GM21360 (cell line): ENCODE results near the gene EPHA6.
"Not testable (repeated sequence)": the region's sequence is repeated elsewhere in the genome, so short reads cannot be mapped to it uniquely, and the experiment has no call there.

Experiments used
- ATAC-seq: cut with Tn5 transposase; IDR thresholded peaks from one replicate; pipeline ENCODE4 v1.9.1; 2021; ENCODE audit warnings: mild to moderate bottlenecking, moderate library complexity; ENCODE audit not compliant: unreplicated experiment

The EPHA6 gene

DNA sequence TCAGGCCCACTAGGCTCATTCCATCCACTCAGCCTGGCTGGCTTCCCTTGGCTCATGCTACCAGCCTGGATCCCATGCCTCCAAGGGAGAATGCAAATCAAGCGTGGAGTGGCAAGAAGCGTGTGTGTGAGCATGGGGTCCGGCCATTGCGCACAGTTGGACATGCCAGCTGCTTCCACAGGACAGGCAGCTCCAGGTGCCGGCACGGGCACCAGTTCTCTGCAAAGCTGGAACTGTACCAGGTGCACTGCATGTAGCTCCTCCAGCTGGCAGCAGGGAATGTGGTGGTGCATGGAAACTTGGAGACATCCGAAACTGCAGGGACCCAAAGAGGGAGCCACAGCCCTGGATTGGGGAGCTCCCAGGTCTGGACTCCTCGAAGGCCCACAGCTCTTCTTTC is 449.8 kb downstream of the EPHA6 start:
- ATAC-seq, result no peak

DNA sequence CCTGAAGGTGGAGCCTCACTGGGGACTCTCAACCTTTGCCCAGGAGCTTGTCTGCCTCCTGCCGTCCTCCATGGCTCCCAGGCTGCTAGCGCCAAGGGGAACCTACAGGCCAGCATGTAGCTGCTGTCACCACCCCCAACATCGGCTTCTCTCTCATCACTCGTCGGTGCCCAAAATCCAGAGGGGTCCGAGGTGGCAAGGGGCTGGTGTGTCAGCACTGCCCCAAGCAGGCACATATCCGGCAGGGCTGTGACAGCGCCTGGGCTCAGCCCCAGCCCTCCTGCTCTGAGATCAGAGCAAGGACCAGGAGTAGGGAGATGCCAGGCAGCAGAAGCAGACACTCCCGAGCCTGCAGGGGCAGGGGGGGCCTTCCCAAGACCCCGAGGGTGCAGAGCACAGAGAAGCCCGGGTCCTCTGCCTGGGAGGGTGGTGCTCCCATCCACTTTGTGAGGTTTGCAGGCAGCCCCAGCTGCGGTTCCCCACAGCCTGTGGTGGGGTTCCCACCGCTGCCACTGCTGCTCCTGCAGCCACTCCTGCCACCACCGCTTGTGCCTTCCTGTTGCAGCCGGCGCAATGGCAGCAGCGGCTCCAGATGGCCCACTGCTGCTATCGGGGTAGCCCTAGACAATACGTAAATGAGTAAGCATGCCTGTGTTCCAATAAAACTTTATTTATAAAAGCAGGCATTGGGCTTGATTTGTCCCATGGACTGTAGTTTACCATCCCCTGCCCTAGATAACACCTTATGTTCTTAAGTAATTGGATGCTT is 451.0 kb downstream of the EPHA6 start:
- ATAC-seq, result no peak

DNA sequence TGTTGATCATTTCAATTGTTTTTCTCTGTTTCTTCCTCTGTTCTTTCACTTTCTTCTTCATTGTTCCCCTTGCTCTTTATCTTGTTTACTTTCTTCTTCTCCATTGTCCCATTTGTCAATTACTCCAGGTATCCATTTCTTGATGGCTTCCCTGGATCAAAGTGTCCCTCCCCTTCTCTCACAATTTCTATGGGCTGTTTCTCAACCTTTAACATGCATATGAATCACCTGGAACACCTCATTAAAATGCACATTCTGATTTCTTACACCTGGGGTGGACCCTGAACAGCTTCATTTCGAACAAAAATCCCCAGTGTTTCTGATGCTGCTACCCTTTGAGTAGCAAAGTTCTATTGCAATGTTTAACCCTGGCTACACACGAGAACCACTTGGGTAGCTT is 454.8 kb downstream of the EPHA6 start:
- ATAC-seq, result no peak

DNA sequence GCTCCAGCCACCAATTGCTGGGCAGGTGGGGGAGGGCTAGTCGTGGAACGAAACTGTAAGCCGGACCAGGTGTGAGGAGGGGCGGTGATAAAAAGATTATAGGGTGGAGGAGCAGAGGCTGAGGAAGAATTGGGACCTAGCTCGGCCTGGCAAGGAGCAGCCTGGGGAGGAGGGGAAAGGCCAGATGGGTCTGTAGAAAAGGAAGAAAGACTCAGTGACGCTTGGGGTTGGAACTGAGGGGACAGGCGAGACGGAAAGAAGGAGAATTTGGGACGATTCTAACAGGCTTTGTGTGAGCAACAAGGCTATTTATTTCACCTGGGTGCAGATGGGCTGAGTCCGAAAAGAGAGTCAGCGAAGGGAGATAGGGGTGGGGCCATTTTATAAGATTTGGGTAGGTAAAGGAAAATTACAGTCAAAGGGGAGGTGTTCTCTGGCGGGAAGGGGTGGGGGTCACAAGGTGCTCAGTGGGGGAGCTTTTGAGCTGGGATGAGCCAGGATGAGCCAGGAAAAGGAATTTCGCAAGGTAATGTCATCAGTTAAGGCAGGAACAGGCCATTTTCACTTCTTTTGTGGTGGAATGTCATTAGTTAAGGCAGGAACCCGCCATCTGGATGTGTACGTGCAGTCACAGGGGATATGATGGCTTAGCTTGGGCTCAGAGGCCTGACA is 462.6 kb downstream of the EPHA6 start:
- ATAC-seq, result not testable (repeated sequence)

DNA sequence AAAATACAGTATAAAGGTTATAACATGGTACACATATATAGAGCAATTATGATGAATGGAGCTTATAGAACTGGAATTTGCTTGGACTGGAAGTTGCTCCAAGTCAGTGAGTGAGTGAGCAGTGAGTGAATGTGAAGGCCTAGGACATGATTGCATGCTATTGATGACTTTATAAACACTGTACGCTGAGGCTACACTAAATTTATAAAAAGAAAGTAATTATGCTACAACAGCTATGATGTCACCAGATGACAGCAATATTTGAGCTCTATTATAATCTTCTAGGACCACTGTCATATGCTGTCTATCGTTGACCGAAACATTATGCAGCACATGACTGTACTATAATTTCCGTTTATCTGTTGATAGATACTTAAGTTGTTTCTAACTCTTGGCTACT is 463.3 kb downstream of the EPHA6 start:
- ATAC-seq, result no peak

DNA sequence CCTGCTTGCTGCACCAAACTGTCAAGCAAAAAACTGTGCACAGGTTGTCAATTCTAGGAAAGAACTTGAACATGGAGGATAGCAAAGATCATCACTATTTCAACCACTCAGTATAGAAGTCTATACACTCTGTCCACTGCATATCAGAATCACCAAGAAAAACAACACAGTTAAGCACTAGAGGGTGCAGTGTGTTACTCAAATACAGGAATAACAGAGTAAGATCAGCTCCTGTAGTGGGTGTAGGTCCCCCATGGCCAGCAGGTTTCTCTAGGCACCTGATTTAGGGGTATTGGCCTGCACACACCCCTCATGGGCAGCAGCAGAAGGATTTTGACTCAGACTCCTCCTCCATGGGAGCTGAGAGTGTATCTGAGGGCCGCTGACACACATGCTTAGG is 464.1 kb downstream of the EPHA6 start:
- no peak for ATAC-seq

DNA sequence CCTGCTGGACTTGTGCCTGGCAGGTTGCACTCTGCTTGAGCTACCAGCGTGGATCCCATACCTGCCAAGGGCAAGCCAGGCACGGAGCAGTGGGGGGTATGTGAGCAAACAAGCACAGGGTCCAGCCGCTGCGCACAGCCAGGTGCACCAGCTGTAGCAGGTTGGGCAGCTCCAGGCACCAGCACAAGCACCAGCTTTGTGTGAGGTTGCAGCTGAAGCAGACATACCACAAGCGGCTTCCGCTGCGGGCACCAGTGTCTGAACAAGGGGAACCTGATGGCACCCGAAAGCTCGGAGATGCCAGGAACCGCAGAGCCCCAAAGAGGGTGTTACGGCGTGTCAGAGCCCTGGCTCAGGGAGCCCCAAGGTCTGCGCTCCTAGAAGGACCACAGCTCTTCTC is 477.5 kb downstream of the EPHA6 start:
- no peak for ATAC-seq

DNA sequence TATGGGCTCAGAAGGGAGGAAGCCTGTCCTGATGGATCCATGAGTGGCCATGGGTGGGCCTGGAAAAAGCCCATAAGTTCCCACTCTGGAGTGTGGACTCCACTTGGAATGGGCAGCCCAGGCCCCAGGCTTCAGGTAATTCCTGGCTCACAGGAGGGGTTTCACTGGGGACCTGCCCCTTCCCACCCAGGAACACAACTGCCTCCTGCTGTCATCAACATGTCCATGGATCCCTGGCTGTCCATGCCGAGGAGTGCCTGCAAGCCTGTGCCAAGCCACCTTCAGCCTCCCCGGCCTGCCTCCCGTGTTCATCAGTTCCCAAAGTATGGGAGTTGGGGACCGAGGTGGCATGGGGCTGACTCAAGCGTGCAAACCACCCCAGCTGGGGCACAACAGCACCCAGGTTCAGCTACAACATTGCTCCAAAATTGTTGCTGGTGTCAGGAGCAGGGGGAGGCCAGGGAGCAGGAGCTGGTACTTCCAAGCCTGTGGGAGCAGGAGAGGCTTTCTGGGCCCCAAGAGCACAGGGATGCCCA is 479.3 kb downstream of the EPHA6 start:
- ATAC-seq, result no peak

DNA sequence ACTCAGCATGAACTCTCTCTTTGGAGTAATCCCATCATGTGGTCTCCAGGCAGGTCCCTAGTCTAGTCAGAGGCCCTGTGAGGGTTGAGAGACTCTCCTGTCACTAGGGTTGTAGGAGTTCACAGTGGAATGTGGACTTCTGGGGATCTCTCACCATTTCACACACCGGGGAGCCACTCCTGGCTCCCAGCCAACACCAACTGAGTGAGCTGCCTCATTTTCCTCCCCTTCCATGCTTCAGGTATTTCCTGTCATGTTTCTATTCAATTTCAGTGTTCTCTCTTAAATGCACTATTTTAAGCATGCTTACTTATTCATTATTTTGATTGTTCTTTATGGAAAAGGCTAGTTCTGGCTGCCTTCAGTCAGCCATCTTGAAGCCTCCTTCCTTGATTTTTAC is 482.6 kb downstream of the EPHA6 start:
- ATAC-seq, result no peak

DNA sequence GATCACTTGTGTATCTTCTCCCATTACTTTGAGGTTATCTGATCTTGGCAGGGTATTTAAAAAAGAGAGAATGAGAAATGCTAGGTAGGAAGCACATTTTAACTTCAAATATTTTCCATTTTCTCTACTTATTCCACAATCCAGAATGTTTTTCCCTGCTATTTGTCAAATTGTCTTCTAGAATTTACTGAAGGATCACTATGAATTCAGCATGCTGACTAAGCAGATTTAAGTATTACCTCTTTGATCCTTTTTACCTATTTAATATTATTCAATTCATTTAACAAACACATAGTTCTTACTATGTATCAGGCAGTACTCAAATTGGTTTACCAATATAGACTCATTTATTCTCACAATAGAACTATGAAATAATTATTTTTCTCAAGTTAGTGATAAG is 486.7 kb downstream of the EPHA6 start:
- ATAC-seq, result no peak

DNA sequence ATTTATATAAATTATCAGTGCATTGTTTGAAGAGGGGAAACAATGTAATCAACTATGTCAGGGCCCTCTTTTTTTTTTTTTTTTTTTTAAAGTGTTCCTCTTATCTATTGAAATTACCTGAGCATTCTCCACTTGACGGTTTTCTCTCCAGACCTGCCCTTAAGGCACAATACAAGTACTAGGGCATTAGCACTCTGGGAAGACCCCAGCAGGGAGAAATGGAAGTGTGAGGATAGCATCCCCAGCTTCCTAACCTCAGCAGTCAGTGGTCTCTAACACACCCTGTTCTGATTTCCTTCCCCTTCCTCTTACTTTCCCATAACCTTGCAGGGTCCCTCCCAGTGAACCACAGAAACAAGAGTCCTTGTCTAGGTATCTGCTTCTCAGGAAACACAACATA is 491.8 kb downstream of the EPHA6 start:
- ATAC-seq, result no peak

DNA sequence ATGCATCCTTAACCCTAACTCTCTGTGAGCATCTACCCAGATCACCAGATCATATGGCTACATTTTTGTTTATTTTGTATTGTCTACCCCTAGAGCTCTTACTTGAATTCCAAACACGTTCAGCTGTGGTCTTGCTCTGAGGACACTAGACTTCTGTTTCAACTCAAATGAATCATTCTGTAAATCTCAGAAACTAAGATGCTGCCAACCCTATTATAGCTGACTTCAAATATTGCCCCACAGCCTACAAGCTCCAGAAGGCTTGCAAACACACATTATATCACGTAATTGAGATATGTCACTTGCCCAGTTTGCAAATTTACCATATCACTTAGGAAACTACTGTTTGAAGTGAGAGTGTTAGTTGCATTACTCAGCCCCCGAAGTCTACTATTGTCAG is 524.0 kb downstream of the EPHA6 start:
- no peak for ATAC-seq

DNA sequence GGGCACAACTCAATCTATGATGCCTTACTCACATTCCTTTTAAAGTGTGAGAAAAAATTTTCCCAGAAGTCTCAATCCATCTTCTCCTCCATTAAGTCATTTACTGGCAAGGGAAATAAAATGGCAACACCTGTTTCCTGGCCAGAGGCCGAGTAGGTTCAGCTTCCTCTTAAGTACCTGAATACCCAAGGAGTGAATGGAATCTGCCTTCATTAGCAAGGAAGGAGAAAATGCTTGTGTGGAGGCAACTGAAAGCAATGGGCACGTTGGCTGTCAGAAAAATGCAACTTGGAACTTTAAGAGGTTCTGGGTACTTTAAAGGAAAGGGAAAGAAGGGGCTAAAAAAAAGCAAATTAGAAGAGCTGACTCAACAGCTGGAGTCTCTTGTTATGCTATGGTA is 526.5 kb downstream of the EPHA6 start:
- ATAC-seq, result no peak

DNA sequence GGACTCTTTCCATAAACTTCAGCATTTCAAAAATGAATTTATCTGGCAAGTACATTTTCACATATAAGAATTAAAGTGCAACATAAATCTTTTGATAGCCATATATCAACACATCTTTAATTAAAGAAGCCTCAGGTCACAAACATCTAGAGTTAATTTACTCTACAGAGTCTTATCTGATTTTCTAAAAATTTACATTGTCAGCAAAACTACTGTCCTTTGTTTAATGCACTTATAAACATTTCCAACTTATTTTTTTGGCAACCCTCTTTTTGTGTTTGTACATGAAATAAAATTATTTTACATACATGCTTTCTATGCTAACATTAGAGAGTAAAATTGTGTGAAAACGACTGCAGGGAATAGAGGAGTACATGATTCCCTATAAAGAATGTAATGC is 533.4 kb downstream of the EPHA6 start:
- ATAC-seq, result no peak

DNA sequence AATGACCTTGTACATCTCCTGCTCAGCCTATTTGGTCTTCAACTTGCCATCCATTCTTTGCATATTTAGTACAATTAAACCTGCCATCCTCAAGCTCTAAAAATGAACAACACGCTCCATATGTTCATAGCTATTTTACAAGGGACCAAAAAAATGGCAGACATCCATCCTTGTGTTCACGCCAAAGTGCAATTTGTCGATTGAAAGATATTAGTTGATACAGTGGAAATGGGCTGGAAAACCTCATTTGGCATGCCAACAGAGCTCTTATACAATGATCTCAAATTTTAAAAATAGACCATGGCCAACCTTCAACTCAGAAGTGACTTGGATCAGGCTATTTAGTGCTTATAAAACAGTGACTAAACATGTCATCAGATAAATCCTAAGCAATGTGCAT is 536.6 kb downstream of the EPHA6 start:
- no peak for ATAC-seq

DNA sequence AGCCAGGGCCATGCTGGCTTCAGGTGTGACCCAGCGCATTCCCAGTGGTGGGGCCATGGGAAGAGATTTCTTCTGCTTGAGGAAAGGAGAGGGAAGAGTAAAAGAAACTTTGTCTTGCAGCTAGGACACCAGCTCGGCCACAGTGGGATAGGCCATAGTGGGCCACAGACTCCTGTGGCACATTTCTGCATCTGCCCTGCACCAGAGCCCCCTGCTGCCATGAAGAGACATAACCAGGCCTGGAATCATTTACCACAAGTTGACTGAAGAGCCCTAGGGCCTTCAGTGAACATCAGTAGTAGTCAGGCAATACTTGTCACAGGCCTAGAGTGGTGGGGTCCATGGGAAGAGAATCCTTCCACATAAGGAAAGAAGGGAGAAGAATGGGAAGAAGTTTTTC is 538.8 kb downstream of the EPHA6 start:
- no peak for ATAC-seq

DNA sequence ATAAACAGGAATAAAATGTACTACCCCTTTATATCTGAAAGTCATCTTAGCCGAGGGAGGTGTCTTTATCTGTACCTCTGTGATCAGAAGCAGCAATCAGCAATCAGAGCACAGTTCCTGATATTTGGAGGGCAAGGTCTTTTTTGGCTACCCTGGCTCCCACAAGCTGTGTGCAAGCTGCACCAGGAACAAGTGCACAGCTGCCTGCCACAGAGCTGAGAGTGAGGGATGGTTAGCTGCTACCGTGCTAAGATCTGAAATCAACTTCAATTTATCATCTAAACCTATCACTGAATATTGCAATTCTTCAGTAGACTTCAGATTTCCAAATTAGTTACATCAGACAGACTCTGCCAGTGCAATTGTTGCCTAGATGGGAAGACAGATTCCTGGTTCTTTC is 545.6 kb downstream of the EPHA6 start:
- no peak for ATAC-seq

DNA sequence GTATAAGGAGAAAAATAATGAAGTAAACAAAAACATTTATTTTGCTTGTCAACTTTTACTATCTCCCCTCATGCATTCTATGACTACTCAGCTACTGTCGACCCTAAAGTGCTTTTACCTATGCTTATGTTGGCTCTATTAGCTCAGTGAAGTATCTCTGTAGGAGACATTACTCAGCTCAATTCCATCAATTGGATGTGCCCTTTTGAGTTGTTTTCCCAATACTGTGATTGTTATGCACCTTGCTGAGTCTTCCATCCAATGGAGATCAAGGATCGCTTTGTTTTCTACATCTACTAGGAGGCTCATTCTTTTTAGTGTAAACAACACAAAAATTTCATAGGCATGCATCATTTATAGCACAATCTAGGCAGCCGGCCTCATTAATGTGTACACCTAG is 546.4 kb downstream of the EPHA6 start:
- no peak for ATAC-seq

DNA sequence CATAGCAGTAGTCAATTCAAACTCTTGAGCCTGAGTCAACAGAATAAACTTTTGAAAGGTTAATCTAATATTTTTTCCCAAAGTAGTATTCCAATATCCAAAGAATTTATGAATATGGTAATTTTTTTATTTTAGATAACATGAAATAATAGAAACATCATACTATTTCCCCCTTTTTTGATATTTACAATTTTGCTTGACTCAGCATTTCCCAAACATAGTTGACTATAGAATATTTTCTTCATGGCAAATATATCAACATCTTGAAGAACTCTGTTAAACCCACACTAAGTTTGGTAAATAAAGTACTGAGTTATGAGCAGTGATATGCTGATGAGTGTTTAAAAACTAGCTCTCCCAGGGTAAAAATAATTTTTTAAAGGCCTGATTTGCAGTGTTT is 570.2 kb downstream of the EPHA6 start:
- ATAC-seq, result no peak

DNA sequence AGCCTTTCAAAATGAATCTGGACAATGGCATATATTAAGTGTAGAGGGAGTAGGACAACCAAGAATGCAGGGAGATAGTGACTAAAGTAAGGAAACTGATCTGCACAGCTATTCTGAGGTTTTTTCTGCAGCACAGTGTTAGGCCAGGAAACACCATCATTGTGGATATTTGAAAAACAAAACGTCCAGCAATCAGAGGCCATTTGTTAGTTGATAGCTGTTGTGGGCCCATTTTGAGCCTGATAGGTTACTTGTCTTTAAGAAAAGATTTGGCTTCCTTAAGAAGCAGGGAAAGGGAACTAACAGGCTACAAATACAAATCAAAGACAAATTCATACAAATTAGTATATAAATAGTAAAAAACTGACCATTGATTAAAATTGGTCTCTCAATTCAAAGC is 574.4 kb downstream of the EPHA6 start:
- ATAC-seq, result no peak

DNA sequence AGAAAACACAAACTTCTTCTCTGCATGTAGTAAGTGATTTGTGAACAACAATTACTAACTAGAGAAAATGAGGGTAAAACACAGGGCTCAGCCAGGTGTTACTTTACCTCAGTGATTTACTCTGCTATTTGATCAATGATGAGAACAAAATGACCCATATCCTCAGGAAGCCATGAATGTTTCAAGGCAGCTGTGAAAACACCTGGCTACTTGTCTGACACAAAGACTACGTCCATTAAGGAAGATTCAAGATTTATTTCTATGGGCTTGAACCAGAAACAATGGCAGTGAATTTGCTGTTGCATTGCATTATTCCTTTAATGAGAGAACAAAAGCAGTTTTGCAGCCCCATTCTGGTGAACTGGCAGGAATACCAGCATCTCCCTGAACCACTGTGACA is 575.5 kb downstream of the EPHA6 start:
- no peak for ATAC-seq

DNA sequence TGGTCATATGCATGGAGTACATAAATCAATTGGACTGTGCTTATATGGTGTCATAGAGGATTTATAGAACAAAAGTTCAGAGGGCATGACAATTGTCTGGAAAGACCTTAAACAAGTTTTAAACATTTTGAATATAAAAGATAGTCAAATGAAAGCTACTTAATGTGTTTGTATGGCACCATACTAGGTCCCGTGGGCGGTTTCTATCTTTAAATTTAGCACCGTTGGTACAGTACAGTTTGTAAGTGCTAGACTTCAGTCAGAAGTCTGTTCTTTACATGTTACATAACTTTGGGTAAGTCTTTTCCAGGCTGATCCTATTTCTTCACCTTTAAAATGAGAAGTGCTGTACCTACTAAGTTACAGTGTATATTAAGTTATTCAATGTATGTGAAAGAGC is 576.8 kb downstream of the EPHA6 start:
- ATAC-seq, result no peak

DNA sequence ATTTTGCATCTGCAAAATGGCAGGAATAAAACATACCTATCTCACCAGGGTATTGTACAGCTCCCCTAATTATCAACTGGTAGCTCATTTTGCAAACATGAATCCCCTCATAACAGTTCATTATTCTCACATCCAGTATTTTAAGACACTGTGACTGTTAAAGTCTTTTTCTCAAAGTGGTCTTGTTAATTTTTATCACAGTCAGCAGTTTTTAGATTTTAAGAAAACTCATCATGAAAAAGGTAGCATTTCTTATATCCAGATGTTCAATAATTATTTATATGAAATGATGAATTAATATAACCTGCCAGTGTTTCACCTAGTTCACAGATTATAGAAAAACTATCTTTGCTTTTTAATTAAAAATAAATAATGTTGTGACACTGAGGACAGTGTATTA is 595.2 kb downstream of the EPHA6 start:
- ATAC-seq, result no peak
